GM19452 (cell line): ENCODE results near the gene ATP9B.

Experiments used
- ATAC-seq: cut with Tn5 transposase; IDR thresholded peaks from one replicate; pipeline ENCODE4 v1.9.1; 2021; ENCODE audit not compliant: unreplicated experiment

Gene ATP9B, protein sequence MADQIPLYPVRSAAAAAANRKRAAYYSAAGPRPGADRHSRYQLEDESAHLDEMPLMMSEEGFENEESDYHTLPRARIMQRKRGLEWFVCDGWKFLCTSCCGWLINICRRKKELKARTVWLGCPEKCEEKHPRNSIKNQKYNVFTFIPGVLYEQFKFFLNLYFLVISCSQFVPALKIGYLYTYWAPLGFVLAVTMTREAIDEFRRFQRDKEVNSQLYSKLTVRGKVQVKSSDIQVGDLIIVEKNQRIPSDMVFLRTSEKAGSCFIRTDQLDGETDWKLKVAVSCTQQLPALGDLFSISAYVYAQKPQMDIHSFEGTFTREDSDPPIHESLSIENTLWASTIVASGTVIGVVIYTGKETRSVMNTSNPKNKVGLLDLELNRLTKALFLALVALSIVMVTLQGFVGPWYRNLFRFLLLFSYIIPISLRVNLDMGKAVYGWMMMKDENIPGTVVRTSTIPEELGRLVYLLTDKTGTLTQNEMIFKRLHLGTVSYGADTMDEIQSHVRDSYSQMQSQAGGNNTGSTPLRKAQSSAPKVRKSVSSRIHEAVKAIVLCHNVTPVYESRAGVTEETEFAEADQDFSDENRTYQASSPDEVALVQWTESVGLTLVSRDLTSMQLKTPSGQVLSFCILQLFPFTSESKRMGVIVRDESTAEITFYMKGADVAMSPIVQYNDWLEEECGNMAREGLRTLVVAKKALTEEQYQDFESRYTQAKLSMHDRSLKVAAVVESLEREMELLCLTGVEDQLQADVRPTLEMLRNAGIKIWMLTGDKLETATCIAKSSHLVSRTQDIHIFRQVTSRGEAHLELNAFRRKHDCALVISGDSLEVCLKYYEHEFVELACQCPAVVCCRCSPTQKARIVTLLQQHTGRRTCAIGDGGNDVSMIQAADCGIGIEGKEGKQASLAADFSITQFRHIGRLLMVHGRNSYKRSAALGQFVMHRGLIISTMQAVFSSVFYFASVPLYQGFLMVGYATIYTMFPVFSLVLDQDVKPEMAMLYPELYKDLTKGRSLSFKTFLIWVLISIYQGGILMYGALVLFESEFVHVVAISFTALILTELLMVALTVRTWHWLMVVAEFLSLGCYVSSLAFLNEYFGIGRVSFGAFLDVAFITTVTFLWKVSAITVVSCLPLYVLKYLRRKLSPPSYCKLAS

DNA sequence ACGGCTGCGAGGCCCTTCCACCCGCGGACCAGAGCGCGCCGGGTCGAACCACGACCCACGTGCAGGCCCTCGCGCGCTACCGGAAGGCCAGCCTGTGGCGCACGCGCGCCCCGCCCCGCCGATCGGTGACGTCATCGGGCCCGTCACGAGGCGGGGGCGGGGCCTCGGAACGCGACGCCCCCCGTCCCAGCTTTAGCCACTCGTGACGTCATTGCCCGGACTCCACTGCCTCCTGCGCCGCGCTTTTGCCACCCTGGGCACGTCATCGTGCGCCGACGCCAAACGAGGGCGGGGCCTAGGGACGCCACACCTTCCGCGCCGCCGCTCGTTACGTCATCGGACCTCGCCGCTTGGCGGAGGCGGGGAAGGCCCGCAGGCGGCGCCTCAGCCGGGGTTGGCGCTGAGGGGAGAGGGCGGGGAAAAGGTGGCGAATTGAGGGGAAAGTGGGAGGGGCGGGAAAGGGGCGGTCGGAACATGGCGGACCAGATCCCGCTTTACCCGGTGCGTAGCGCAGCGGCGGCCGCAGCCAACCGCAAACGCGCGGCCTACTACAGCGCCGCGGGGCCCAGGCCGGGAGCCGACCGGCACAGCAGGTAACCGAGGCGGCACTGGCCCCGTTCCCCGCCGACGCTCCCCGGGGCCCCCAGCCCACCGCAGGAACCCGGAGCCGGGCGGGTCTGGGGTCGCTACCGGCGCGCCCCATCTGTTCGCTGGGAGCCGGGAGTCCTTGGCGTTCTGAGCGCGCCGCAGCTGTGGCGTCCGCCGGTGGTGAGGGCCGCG, at the start of gene ATP9B:
Gene ATP9B, plus strand, starts transcription at position 458 of the 780 bp plus-strand sequence. Its CDS starts 17 bp downstream, at position 475.
- peak; percentile 89 for ATAC-seq

DNA sequence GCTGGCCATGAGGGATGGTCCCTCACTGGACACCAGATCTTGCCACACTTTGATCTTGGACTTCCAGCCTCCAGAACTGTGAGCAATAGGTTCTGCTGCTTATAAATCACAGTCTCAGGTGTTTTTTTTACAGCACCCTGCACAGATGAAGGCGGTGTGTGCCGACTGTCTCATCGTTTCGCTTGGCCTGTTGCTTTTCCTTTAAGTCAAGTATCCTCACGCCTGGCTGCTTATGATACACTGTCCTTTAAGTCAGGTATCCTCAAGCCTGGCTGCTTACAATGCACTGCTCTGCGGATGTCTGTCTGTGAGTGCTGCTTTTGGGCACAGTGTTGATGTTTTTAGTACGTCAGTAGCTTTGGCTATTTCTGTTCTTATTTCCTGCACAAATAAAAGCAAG, 49.3 kb upstream of the ATP9B start:
- no peak for ATAC-seq

DNA sequence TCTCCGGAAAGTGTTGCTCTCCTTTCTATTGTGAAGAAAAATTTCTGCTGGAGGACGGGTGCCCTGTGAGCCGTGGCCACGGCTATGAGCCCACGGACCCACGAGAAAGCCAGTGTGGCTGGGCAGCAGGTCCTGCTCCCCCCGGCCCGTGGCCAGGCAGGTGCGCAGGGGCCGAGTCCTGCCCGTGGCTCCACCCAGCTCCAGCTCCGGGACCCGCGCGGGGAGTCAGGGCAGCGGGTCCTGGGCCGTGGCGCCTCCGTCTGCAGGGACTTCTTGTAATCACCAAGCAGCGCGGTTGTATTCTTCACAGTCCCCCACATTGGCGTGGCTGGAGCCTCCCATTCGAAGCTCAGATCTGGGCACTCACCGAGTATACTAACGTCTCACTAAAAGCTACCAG, 46.6 kb upstream of the ATP9B start:
- no peak for ATAC-seq

DNA sequence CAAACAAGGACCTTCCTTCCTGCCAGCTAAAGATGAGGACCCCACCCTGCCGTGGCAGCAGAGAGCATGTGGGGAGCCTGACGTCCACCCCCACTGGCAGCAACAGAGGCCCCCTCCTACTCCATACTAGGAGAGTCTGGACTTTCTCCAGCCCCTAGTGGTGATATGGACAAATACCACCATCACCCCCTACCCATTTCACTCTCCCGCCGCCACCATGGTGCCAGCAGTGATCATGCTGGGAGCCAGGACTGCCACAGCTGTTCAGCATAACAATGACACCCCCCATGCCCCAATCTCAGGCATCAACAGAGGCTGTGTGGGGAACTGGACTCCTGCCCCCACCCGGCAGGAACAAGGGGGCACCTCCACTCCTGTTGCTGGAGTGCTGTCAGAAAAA, 42.7 kb upstream of the ATP9B start:
- no peak for ATAC-seq

DNA sequence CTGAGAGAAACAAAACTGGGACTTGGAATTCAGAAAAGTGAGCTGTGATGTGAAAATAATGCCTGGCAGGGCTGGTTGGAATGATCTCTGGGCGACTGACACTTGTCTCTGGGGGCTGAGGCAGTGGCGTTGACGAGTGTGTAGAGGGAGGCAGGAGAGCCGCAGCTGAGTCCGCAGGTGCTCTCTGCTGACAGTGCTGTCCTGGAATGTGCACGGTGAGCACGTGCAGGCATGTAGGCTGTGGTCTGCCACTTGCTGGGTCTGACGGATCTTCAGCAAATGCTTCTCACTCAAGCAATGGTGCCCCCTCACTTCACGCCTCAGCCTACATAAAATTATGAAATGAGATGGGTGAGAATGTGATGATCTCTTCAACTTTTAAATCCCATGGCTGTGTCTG, 38.5 kb upstream of the ATP9B start:
- ATAC-seq: no peak

DNA sequence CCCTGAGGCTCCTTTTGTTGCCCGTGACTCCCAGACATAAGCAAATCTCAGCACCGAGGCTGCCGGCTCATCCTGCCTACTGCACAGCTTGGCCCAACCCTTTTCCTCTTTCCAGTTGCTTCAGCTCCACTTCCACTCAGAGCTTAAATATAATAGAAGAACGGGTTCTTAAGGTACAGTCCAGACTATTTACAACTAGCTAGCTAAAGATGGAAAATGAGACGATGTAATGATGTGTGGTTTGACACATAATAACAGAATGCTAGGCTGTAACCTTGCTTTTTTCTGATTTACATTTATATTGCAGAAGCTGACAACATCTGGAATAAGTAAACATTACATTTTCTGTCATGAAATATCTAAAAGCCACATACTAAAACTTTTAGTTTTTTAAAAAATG, 26.9 kb upstream of the ATP9B start:
- no peak for ATAC-seq

DNA sequence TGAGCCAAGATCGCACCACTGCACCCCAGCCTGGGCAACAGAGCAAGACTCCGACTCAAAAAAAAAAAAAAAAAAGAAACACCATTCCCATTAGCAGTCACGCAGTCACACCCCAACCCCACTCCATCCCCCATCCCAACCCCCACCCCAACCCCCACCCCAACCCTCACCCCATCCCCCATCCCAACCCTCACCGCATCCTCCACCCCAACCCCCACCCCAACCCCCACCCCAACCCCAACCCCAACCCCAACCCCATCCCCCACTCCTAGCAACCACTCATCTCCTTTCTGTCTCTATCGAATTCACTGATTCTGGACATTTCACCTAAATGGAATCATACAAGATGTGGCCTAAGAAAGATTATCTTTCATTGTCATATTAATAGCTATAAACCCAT, 25.9 kb upstream of the ATP9B start:
- ATAC-seq: no peak

DNA sequence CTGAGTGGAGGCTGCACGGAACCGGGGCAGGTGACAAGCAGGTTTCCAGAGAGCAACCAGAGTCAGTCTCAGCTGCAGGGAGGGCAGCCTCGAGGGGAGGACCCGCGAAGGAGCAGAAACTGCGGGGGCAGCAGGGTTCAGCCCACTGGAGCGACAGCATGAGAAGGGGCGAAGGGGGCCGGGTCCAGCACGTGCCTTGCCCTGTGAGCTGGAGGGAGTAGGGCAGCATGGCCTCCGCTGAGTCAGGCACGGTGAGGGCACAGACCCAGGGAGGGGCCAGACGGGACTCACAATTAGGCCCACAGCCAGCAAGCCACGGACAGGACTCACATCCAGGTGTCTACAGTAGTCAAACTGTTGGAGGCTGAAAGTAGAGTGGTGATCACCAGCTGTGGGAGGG, 22.7 kb upstream of the ATP9B start:
- no peak for ATAC-seq

DNA sequence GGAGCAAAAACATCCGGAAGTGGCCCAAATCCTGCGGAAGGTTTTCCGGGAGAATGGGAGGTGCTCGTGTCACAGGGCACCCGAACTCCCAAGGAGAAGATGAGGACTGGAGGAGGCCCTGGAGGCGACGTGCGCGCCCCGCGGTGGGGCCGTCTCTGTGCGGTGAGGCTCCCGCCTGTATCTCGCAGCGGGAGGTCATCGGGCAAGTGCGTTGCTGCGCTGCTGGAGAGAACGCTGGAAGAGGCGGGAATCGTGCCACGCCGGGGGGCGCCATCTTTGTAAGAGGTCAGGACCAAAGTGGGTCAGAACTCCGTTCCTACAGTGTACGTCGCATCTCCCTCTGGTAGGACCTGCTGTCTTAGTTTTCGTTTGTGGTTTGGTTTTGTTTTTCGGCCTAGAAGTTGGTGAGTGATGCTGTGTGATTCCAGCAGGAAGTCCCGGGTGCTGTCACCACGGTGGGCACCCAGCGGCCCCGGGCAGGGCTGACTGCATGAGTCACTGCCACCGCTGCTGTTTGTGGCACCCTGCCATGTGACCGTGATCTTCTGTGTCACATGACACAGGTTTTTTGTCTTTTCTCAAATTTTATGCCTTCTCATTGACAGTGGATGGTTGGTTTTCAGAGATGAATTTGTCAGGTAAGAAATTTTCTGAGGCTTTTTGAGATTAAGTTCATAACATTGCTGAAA, 21.5 kb upstream of the ATP9B start:
- ATAC-seq: no peak

DNA sequence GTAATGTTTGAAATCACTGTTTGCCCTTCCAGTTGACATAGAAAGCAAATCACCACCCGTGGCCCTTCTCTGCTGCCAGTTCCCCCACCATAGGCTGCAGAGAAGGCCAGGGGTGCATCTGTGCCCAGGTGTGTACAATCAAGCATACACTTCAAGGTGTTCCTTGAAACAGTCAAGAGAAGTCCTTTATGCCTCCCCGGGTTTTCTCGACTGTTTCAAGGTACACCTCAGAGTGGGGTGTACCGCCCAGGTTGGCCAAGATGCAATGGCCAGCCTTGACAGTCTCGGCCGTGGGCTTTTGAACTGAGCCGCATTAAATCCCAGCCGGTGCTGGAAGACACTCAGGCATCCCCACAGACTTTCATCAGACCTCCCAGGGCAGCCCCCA, 21.0 kb upstream of the ATP9B start:
- no peak for ATAC-seq

DNA sequence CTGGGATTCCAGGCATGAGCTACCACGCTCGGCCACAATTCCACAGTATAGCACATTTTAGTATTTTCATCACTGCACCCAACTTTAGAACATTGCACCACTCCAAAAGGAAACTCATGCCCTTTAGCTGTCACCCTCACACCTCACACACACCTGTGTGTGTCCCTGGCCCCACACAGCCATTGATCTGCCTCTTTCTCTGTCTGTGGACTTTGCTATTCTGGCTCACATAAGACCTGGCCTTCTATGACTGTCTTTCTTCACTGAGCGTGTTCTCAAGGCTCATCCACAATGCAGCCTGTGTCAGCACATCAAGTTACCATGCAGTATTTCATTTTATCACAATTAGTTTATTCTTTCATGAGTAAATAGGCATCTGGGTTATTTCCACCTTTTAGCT, 19.7 kb upstream of the ATP9B start:
- ATAC-seq: no peak

DNA sequence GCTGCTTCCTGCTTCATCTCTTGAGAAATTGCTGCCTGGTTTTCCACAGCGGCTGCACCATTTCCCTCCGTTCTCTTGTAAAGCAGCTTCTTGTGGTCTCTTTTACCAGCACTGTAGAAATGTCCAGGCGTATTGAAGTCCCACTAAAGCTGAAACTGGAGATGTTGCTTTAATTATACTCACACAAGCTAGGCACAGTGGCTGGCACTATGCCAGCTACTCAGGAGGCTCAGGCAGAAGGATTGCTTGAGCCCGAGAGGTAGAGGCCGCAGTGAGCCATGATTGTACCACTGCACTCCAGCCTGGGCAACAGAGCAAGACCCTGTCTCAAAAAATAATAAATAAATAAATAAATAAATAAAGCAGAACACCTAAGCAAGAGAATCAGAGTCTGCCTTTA, 19.2 kb upstream of the ATP9B start:
- no peak for ATAC-seq

DNA sequence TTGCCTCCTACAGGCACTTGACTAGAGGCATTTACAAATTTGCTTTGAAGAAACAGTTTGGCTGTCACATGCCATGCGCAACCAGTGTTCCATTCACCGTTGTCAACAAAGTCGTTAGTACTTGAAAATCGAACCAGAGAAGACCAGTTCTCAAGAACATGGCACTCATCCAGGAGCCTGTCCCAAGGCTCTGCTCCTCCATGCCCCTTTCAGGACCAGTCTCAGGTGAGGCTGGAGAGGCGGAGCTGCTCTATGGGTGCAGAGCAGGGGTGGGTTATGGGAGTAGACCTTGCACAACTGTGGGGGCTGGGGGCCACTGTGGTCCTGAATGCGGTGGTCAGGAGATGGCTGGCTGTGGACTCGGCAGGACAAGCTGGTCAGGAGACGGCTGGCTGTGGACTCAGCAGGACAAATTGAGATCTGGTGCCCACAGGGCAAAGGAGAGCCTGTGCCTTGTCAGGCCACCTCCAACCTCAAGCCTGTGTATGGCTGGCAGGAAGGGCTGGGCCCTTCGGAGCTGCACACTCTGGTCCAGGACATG, 12.3 kb upstream of the ATP9B start:
- ATAC-seq: no peak

DNA sequence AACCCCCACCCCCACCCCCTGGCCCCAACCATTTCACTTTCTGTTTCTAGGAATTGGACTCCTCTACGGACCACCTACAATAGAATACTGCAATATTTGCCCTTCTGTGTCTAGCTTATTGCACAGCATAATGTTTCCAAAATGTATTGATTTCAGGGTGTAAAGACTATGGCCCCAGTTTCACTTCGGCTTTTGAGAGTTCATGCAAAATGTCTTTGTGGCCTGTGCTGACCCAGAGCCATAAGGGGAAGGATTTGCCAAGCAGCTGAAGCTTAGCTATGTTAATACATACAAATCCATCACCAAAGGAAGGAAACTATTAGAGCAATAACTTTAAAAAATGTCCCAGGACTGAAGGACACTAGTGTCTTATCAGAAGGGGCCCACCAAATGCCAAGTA, 11.2 kb upstream of the ATP9B start:
- ATAC-seq: peak; percentile 89

DNA sequence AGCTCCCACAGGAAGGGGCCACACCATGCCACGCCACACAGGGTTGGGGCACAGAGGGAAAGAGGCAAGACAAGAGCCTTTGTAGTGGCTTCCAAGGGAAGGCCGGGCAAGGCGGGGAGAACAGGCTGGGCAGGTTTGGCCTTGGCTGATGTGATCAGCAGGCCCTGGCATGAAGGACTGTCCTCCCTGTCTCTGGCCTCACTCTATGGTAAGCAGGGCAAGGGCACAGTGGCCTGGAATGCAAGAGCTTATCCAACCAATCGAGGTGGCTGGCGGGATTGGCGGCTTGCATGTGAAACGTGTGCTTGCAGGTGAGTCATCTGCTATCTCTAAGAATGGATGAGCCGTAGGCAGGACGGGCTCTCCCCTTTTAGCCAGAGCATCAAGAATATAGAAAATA, 6.4 kb upstream of the ATP9B start:
- ATAC-seq: no peak

DNA sequence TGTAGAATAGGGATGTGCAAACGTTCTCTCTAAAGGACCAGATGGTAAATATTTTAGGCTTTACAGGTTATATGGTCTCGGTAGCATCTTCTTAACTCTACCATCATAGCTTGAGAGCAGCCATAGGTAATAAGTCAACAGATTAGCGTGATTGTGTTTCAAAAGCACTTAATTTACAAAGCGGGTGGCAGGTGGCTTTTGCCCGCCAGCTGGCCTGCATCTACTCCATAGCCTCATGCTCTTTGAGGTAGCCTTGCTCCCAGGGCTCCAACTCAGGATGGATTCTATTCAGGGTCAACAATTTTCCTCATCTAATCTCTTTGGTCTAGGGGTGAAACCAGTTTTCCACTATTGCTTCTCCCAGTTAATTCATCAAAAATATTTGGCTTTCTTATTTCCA, 5.0 kb upstream of the ATP9B start:
- ATAC-seq: no peak

DNA sequence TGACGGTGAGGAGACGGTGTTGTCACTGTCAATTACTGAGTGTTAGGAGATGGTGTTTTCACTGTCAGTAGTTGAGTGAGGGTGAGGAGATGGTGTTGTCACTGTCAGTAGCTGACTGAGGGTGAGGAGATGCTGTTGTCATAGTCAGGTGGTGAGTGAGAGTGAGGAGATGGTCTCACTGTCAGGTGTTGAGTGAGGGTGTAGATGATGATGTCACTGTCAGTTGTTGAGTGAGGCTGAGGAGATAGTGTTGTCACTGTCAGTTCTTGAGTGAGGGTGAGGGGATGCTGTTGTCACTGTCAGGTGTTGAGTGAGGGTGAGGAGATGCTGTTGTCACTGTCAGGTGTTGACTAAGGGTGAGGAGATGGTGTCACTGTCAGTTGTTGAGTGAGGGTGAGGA, 3.4 kb upstream of the ATP9B start:
- ATAC-seq: no peak

DNA sequence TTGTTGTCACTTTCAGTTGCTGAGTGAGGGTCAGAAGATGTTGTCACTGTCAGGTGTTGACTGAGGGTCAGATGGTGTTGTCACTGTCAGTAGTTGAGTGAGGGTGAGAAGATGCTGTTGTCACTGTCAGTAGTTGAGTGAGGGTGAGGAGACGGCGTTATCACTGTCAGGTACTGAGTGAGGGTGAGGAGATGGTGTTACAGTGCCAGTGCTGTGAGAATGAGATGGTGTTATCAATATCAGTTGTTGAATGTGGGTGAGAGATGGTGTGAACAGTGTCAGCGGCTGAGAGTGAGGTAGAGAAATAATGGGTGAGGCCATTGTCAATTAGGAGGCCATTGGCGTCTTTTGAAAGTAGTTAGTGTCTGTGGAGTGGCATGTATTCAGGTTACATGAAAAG, 1.6 kb upstream of the ATP9B start:
- no peak for ATAC-seq

DNA sequence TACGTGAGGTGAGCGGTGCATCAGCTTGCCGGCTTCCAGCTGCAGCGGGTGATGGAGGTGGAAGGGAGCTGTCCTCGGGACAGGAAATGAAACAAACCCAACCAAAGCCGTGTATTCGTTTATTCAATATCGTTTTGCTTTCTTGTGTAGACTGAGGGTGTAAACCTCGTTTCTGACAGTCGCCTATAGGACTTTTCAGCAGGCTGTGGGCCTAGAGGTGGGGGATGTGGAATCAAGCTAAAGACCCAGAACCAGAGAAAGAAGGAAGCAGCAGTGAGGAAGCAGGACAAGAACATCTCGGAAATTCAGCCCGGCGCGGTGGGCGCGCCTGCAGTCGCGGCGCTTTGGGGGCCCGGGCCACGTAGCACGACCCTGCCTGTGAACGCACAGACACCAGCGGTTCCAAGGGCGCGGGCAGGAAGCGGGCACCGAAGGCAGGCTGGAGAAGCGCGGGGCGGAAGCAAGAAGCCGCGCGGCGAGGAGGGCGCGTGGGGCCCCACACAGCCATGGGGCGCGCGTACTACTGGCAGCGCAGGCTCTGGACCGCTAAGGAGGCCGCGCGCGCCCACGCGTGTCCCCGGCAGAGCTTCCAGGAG, 755 bp upstream of the ATP9B start:
- peak; percentile 38 for ATAC-seq

DNA sequence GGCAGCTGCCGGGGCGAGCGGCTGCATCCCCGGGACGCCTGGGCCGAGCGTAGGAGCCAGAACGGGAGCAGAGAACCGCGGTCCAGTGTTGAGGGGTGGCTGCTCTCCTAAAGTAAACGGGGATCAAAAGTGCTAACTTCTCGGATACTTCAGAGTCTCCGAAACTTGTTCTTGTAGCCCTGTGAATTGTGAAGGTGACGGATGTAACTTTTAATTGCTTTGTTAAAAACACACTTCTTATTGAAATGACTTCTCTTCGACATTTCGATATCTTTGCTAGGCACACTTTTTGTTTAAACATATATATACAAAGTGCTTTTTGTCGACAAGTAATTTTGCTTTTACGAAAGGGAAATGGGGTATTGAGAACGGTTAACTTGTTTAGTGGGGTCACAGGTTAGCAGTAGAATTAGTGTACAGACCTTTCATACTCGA, 540 bp downstream of the ATP9B start:
- no peak for ATAC-seq
